Measurements from ENCODE around the gene ITGA8.

The ITGA8 gene

DNA sequence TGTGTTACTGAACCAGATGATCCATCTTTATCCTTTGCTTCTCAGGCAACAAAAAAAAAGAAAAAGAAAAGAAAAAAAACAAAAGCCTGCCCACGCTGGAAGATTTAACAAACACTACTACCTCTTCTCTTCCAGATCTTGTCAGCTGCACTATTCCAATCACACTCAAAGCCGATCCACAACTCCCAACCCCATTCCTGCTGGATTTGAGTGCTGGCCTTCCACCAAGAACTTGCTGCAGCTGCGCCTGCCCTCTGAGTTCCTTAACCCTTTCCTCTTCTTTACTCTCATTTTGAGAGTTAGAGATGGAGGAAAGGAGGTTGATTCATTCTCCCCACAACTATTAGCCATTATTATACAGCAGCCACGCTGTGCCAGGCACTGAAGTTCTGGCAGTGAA, 16.0 kb upstream of the ITGA8 start:
- DNase-seq (ENCODE audit: low spot score), result no peak

DNA sequence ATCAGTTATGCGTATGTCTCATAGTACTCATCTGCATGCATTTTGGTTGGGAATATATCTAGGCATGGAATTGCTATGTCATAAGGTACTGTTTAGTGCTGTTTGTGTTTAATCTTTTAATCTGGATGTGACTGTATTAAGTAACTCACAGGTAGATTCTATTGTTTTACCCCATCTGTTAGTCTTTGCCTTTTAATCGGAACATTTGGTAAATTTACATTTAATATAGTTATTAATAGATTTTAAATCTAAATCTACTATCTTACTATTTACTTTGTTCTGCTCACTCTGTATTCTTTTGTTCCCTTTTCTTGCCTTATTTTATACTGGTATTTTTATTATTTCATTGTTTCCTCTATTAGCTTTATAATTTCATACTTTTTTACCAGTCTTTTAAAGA, 10.6 kb upstream of the ITGA8 start:
- DNase-seq (ENCODE audit: low spot score), result no peak

DNA sequence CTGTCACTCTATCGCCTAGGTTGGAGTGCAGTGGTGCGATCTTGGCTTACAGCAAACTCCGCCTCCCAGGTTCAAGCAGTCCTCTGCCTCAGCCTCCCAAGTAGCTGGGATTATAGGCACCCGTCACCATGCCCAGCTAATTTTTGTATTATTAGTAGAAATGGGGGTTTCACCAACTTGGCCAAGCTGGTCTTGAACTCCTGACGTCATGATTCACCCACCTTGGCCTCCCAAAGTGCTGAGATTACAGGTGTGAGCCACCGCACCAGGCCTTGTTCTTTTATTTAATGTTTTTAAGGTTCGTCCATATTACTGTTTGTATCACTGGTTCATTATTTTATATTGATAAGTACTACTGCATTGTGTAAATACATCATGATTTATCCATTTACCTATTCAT, 10.2 kb upstream of the ITGA8 start:
- no peak for DNase-seq (ENCODE audit: low spot score)

DNA sequence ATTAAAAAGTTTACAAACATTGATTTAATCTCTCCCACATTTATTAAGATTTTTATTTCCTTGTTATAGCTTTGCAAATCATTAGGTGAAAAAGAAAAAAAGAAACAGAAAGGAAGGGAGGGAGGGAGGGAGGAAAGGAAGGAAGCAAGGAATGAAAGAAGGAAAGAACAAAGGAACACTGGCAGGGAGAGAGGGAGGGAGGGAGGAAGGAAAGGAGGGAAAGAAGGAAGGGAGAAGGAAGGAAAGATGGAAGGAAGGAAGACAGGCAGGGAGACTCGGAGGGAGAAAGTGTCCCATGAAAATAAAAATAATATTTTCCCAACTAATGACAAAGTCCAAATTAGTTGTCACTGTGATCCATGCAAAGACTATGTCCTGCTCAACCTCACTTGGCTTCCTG, 6.3 kb upstream of the ITGA8 start:
- no peak for DNase-seq (ENCODE audit: low spot score)

DNA sequence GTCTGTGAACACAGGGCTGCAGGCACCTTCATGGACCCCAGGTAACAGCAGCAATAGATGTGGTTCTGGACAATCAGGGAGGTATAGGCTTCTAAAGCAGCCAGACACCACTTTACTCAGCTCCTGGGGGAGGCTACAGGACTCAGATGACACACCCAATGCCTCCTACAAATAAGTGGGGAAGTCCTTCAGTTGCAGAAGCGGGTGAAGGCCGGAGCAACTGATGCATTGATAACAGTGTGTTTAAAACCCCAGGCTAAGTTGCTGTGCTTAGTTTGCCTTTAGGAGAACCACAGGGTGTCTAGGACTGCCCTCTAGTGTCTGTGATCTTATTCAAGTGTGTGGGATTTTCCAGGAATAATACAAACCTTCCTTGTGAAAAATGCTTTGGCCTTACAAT, 5.9 kb upstream of the ITGA8 start:
- DNase-seq (ENCODE audit: low spot score), result peak; percentile 34

DNA sequence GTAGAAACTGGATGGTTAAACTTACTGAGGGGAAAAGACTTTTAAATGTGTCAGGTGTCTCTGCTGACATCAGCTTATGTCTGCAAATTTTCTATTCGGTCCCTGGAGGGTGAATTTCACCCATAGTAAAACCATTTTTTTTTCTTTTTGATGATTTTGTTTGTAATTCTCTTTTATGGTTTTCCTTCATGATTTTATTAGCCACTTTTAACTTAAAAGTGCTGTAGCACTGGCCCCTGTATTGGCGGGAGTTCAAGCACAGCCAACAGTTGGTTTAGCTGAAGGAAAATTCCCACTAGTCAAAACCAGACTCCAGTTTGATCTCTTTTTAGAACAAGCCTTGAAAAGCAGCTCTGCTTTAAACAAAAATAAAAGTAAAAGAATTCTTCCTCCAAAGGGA, 5.0 kb upstream of the ITGA8 start:
- DNase-seq (ENCODE audit: low spot score), result no peak

DNA sequence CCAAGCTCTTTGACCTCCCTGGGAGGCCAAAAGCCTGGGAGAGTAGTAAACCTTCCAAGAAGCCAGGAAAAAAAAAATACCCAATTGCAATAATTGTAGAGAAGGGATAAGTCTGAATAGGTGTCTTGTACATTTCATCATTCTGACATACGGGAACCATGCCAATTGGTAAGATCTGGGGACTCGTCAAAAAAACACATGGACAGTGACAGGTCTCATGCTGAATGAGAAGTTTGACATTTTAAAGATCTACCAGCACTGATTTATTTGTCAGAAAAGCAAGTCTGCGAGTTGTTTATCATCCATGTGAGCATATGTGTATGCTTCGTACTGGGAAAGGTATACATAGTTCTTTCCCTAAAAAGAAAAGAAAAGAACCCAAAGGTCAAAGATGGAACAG, 4.1 kb upstream of the ITGA8 start:
- no peak for DNase-seq (ENCODE audit: low spot score)

DNA sequence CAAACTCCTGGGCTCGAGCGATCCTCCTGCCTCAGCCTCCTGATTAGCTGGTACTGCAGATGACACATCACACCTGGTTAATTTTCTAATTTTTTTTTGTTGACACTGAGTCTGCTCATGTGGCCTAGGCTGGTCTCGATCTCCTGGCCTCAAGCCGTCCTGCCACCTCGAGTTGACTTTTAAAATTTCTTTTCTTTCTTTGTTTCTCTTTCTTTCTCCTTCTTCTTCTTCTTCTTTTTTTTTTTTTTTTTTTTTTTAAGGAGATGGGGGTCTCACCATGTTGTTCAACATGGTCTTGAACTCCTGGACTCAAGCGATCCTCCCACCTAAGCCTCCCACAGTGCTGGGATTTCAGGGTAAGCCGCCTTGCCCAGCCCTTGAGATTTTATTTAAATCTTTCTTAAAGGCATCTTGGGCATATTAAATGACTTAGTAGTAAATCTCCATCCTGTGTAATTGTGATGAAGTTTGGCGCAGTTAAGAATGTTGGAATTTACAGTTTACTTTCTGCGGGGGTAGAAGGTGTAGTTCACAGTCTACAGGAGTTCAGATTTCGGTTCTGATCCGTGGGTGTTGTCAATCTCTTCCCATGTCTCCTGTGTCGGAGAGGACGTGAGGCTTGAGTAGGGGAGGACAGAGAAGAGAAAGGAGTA, 1.0 kb upstream of the ITGA8 start:
- DNase-seq (ENCODE audit: low spot score), result no peak

DNA sequence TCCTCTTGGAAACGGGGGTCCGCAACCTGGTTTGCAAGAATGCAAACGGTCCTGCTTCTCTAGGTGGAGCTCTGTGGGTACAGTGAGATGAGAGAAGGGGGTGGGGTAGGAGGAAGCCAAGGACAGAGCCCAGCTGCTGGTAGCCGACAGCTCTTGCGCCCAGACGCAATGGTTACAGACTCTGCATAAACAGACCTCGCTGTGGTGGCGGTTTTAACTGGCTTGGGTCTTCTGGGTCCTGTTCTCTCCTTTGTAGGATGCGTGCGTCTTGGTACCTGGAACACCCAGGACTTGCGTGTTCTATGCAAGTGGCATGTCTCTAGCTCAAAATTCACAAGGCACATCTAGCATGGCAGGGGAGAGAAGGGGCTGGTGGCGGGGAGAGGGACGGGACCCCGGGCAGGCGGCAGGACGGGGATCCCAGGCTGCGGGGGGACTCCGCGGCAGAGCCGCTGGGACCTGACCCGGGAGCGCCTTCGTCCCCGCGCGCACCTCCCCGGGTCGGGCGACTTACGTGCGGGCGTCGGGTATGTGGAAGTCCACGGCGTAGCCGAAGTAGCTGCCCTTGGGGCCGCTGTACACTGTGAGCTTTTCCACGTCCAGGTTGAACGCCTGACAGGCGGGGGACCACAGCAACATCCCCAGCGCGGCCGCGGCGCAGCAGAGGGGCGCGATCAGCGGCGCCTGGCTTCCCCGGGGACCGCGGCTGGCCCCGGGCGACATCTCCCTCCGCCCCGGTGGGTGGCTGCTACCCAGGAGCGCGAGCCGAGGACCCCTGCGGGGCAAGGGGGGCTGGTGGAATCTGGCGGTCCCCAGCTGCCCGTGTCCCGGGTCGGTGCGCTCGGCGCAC, 448 bp downstream of the ITGA8 start:
- DNase-seq (ENCODE audit: low spot score), result no peak

DNA sequence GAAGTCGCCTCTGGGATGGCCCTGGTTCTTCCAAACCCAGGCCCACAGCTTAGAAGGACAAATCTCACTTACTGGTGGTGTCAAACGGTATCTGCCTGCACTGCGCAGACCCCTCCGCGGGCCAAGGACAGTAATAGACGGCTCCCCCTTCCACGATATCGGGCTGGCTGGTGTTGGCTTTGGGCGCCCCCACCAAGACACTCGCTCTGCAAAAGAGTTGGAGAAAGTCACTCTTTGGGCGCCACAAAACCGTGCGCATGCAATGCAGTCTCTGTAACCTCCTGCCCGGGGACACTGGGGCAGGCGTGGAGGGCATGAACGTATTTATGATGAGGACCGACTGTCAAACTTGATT, 1.1 kb downstream of the ITGA8 start:
- no peak for DNase-seq (ENCODE audit: low spot score)

DNA sequence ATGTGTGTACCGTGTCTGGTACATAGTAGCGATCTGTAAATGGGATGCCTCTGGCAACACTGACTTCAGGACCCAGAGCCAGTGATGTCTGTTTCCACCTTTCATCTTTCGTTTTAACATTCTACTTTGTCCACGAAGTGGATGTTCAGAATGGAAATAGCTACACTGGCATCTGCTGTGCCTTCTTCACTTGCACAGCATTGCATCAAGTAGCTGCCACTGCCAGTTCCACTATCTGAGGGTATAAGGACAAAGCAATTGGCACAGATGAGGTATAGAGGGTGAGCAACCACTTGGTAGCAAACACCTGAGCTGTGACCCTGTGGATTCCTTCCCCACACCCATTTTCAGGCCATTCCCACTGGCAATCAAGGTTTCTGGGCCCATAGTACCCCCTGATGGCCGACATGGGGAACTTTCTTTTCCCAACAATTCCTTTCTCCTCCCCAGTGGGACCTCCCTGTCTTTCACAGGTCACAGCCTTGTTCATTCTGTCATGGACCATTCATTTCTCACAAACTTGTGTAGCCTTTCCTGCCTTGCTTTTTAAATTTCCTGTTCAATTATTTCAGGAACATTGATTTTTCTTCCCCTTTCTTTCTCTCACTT, 4.0 kb downstream of the ITGA8 start:
- no peak for DNase-seq (ENCODE audit: low spot score)

DNA sequence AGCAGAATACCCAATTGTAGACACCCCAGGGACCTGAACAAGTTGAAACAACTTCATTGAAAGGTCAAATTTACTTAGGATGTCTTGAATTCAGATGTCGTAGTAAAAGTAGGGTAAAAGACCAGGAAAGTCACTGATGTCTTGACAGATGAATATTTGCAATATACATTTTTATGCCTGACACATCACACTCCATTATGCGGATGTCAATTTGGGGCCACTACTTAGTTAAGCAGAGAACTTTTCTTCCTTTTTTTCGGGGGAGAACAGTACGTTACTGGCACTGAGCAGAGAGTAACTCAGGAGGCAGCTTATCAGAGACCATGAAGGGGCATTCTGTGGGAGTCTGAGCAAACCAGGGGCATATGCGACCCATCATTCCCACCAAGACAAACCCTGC, 4.9 kb downstream of the ITGA8 start:
- DNase-seq (ENCODE audit: low spot score), result no peak

DNA sequence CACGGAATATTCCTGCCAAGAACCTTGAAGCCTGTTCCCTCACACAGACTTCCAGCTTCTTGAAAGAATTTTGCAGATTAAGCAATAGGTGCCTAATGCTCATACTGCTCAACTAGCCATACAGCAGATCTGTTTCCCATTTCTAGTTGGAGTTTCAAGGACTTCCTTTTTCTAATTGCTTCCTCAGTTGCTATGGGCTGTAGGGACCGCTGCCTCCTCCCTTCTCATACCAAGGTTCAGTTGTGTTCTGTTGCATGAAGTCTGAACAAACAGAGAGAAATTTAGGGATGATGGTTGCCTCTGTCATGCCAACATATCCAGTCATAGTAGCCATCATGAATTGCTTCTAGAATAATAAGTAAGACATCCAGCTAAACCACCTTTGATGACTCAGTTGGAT, 6.8 kb downstream of the ITGA8 start:
- no peak for DNase-seq (ENCODE audit: low spot score)

DNA sequence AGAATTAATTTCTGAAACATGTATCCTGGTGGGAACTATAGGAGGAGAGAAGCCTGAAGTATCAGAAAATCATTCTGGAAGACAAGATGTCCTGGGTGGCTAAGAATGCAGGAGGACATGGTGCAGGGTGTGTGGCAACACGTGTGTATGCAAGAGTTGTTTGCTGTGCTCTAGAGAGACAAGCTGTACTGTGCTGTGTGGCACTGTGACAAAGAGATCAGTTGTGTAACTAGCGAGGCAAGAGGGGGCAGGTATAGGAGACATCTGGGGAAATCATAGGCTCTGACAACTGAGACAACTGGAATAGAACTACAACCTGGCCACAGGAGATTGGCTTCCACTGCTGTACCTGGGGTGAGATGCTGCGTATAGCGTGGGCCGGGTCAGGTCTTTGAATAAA, 9.3 kb downstream of the ITGA8 start:
- DNase-seq (ENCODE audit: low spot score), result no peak

DNA sequence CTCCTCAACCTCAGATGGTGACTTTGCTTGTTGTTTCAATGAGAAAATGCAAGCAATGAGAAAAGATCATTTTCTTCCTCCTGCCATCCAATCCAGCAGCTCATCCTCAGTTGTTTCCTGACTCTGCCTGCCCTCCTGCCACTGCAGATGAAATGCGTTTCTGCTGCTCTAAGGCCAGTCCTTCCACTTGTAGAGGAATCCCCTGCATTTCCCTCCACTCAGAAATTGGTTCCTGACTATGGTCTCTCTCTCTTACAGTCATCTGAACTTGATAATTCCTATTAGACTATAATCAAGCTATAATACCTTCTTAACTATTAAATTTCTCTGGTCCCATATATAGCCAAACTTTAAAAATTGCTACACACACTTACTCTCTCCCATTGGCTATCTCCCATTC, 14.4 kb downstream of the ITGA8 start:
- no peak for DNase-seq (ENCODE audit: low spot score)

DNA sequence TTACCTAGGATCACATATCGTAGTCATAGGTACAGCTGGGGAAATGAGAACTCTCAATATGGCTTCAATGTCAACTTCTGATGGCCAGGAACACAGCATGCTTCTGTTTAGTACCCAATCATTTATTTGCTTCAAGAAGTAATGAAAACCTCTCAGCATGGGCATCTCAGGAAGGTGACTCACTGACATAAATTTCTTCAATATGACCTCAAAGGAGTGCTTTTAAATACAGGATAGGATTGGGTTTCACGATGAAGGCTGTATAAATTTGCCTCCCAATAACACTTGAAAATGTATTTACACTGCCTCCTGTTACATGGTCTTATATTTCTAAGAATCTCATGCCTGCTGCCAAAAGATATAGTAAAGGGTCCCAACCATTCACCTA, 15.1 kb downstream of the ITGA8 start:
- DNase-seq (ENCODE audit: low spot score), result no peak

DNA sequence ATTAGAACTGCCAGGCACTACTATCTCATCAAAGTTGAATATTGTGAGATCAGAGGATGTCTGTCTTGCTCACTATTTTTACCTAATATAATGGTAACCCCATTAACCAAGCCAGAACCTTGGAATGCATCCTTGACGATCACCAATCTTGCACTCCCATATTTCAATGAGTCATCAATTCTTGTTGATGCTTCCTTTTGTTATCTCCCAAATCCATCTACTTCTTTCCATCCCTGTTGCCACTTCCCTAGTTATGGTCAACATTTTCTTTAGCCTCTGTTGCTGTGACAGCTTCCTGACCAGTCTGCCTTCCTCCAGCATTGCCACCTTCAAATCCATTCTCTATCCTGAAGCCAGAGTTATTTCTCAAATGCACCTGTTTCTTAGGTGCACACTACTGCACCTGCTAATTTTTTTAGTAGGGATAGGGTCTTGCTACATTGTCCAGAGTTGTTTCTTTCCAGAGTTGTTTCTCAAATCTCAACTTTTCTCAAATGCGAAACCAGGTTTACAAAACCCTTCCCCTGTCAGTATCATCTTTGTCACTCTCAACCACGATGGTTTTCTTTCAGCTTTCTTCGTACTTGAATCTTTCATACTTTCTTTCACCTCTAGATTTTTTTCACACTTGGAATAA, 15.7 kb downstream of the ITGA8 start:
- DNase-seq (ENCODE audit: low spot score), result no peak

DNA sequence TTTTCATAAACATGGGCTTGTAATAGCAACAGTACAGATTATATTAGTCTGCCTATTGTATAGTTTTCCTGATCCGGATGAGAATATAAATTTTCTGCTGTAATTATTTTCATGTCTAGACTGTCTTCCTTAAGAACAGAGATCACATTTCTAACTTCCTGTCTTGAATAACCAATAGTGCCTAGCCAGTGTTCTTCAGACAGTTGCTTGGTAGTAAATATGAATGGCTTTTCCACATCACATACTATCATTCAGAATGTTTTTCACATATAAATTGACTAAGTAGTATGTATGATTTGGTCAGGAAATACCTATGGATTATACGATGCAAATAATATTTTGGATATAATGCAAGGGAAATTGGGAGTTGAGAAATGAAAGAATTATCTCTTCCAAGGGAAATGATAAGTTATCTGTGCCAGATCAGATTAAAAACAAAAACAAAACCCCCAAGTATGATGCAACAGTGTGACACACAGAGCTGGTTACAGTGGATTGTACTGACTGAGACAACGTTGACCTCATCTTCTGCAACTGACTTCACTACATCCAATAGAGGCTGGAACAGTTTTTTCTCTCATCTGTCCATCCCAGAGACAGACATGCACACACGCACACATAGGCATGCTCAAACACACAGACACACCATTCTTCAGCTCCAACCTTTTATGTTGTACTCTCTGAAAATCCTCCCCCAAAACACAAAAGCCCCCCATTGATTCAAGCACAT, 16.4 kb downstream of the ITGA8 start:
- no peak for DNase-seq (ENCODE audit: low spot score)

DNA sequence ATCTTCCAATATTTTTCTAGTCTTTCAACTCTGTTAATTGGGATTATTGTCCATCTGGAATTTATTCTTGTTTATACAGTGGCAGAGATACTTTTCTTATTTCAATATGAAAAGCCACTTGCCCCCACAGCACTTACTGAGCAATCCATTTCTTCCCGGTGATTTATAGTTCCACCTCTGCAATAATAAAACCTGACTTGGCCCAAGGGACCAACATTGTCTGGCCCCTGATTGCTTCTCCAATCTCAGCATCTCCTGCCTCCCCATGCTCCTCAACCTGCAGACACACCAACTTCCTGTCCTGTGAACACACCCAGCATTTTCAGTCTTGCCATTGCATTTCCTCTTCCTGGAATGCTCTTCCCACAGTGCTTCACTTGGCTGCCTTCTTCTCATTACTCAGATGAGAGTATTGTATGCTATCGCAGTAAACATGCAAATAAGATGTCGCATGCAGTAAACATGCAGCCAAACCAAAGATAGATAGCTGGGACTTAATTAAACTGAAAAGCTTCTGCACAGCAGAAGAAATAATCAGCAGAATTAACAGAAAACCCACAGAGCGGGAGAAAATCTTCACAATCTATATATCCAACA, 19.5 kb downstream of the ITGA8 start:
- no peak for DNase-seq (ENCODE audit: low spot score)

DNA sequence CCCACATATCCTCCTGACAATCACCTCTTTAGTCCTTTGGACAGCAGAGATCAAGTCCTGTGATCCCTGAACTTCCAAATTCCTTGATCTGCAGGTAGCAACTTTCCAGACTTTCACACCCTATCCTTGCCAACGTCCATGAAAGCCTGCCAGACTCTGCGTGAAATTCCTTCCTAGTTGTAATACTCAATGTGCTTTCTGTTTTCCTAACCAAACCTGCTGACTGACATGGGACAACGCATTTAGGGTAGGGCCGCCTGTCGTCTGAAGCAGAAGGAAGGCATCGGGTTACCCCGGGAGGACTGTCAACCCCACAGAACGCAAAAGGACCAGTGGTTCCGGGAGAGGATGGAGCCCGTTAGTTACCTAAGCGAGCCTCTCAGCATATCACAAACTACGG, 23.9 kb downstream of the ITGA8 start:
- no peak for DNase-seq (ENCODE audit: low spot score)

DNA sequence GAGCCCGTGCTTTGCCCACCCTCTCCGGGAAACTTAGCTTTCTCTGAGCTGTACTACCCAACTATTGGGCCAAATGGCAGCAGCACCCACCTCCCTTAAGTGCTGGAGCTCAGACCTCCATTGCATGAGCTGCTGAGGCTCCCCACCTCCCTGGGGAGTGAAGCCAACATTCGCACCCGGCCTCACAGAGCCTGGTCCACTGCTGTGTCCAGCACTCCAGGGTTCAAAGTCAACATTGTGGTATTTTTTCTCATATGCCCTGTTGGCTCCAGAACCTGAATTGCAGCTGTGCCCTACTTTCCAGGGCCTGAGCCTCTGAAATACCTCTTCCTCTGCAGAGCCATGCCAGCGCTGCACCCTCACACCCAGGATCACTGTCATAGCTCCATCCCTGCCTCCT, 29.7 kb downstream of the ITGA8 start:
- DNase-seq (ENCODE audit: low spot score), result no peak

DNA sequence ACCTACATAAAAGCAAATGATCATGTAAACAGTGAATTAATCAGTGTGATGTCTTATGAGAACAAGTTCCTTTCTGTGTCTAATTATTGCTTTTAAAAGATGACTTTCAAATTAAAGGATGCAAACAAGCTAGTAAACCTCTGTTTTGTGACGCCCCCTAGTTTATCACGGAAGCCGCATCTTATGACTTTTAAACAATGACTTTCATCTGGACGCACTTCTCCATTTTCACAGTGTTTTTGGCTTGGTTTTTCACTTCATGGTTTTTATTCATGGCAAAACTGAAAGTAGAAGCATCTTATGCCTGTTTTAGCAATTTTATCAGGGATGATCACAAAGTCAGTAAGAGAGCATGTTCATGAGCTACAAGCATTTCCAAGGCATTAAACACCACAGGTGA, 35.0 kb downstream of the ITGA8 start:
- DNase-seq (ENCODE audit: low spot score), result no peak

Data from hematopoietic multipotent progenitor cell treated with erythropoietin and hydrocortisone succinate and interleukin-3 and kit ligand, for 15 days (in vitro differentiated cells).